Erythroblast (primary cell): ENCODE measurements around the gene CA4.

Source experiments
- GATA1 ChIP-seq: IDR thresholded peaks from 2 replicates; pipeline ENCODE4 v1.6.1; 2011; ENCODE audit warnings: low read depth, mild to moderate bottlenecking, control low read depth, low read length, moderate library complexity
- POLR2A ChIP-seq: IDR thresholded peaks from 2 replicates; pipeline ENCODE4 v1.6.1; 2011; ENCODE audit warnings: mild to moderate bottlenecking, low read length

GRCh38 chr17:60135151-60135950 lies 14.4 kb upstream of the CA4 start:
- TF ChIP-seq POLR2A: peak; percentile 56
- no peak for TF ChIP-seq GATA1
